ENCODE measurements around the gene SCGB3A1.

The SCGB3A1 gene

DNA sequence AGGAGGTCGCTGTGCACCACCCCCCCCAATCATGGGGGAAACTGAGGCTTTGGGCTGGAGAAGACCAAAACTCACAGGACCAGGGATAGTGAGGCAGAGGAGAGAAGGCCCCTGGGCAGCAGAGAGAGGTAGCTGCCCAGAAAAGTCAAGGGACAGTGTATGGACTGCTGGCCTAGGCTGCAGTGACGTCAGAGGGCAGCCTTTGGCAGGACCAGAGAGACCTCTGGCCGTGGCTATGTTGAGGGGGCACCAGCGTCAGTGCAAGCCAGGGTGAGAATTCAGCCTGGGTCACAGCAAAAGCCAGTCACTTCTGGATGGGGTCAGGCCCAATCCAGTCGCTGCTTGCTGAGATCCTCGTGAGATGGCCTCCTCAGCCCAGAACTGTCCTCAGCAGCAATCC lies 31.6 kb upstream of the SCGB3A1 start:
- TF ChIP-seq, protein P1, sequence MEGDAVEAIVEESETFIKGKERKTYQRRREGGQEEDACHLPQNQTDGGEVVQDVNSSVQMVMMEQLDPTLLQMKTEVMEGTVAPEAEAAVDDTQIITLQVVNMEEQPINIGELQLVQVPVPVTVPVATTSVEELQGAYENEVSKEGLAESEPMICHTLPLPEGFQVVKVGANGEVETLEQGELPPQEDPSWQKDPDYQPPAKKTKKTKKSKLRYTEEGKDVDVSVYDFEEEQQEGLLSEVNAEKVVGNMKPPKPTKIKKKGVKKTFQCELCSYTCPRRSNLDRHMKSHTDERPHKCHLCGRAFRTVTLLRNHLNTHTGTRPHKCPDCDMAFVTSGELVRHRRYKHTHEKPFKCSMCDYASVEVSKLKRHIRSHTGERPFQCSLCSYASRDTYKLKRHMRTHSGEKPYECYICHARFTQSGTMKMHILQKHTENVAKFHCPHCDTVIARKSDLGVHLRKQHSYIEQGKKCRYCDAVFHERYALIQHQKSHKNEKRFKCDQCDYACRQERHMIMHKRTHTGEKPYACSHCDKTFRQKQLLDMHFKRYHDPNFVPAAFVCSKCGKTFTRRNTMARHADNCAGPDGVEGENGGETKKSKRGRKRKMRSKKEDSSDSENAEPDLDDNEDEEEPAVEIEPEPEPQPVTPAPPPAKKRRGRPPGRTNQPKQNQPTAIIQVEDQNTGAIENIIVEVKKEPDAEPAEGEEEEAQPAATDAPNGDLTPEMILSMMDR (conservative IDR thresholded peaks at IDR 0.05; ENCODE audit: low read length), result no peak
- TF ChIP-seq EZH2phosphoT487 (IDR thresholded peaks at IDR 0.05; ENCODE audit: borderline replicate concordance), result no peak
- H3K27me3 ChIP-seq (ENCODE audit: insufficient read depth, low read length, poor library complexity, severe bottlenecking), result no peaks in the 10 kb centered on the region
- H3K4me3 ChIP-seq (ENCODE audit: low read length, poor library complexity, severe bottlenecking), result no peak overlapping the region
- no peaks in the 10 kb centered on the region for H3F3A ChIP-seq (ENCODE audit: low read depth)
- no peaks in the 10 kb centered on the region for H4K20me1 ChIP-seq (ENCODE audit: insufficient read depth, low read length, poor library complexity, severe bottlenecking)
- H3K9me3 ChIP-seq (ENCODE audit: insufficient read depth, low read depth, low read length), result no peaks in the 10 kb centered on the region
- no peak overlapping the region for H2AFZ ChIP-seq (ENCODE audit: low read length)
- H3K9me2 ChIP-seq (replicated peaks; ENCODE audit: low read depth, low read length), result no peaks in the 10 kb centered on the region
- no peak overlapping the region for H3K4me2 ChIP-seq (ENCODE audit: low read depth, low read length, poor library complexity, severe bottlenecking)
- H3K36me3 ChIP-seq (ENCODE audit: insufficient read depth, low read length), result no peaks in the 10 kb centered on the region
- no peaks in the 10 kb centered on the region for H3K79me2 ChIP-seq (ENCODE audit: insufficient read depth, low read length)
- H3K9ac ChIP-seq (ENCODE audit: low read depth, low read length, poor library complexity, severe bottlenecking), result no peak overlapping the region
- H3K4me1 ChIP-seq (ENCODE audit: insufficient read depth, low read length, poor library complexity, severe bottlenecking), result peaks cover 5% of the 10 kb centered on the region

DNA sequence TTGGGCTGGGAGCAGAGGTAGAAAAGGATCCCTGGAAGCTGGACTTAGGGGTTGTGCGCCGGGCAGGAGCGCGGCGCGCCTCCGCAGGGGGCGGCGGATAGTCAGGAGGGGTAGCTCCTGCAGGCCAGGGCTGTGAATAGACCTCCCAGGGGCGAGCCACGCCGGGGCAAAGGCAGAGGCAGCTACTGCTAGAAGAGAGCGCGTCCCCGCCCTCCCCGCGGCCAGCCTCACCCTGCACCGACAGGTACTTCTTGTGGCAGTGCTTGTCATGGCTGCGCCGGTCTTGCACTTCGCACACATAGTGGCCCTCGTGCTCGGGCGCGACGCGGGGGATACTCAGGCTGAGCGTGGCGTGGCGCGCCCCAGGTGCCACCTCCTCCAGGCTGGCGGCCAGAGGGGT lies 30.0 kb upstream of the SCGB3A1 start:
- H3K79me2 ChIP-seq (ENCODE audit: insufficient read depth, low read length), result no peaks in the 10 kb centered on the region
- H3K36me3 ChIP-seq (ENCODE audit: insufficient read depth, low read length), result no peaks in the 10 kb centered on the region
- H3K4me3 ChIP-seq (ENCODE audit: low read length, poor library complexity, severe bottlenecking), result no peak overlapping the region
- peaks cover 5% of the 10 kb centered on the region for H3K4me1 ChIP-seq (ENCODE audit: insufficient read depth, low read length, poor library complexity, severe bottlenecking)
- no peak overlapping the region for H3K4me2 ChIP-seq (ENCODE audit: low read depth, low read length, poor library complexity, severe bottlenecking)
- no peak for TF ChIP-seq EZH2phosphoT487 (IDR thresholded peaks at IDR 0.05; ENCODE audit: borderline replicate concordance)
- TF ChIP-seq, protein P1 (conservative IDR thresholded peaks at IDR 0.05; ENCODE audit: low read length), result no peak
- no peak overlapping the region for H2AFZ ChIP-seq (ENCODE audit: low read length)
- no peaks in the 10 kb centered on the region for H3F3A ChIP-seq (ENCODE audit: low read depth)
- no peaks in the 10 kb centered on the region for H3K27me3 ChIP-seq (ENCODE audit: insufficient read depth, low read length, poor library complexity, severe bottlenecking)
- H3K9ac ChIP-seq (ENCODE audit: low read depth, low read length, poor library complexity, severe bottlenecking), result no peak overlapping the region
- H3K9me2 ChIP-seq (replicated peaks; ENCODE audit: low read depth, low read length), result no peaks in the 10 kb centered on the region
- H3K9me3 ChIP-seq (ENCODE audit: insufficient read depth, low read depth, low read length), result no peaks in the 10 kb centered on the region
- no peaks in the 10 kb centered on the region for H4K20me1 ChIP-seq (ENCODE audit: insufficient read depth, low read length, poor library complexity, severe bottlenecking)

DNA sequence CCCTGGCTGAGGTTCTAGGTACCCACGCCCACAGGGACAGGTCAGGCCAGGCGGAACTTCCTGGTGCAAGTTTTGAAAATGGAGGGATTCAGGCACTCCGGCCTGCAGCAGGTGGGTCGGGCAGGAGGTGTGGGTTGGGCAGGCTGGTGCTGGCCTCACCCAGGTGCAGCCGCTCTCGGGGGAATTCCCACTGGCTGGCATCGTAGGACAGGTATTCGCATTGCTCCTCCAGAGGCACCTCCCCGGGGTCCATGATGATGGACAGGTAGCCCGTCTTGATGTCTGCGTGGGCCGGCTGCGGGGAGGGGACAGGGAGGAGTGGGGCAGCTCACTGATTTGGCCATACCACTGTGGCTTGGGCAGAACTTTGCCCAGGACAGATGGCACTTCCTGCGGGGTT lies 28.7 kb upstream of the SCGB3A1 start:
- H2AFZ ChIP-seq (ENCODE audit: low read length), result no peak overlapping the region
- H3K4me2 ChIP-seq (ENCODE audit: low read depth, low read length, poor library complexity, severe bottlenecking), result no peak overlapping the region
- no peaks in the 10 kb centered on the region for H3F3A ChIP-seq (ENCODE audit: low read depth)
- peaks cover 5% of the 10 kb centered on the region for H3K4me1 ChIP-seq (ENCODE audit: insufficient read depth, low read length, poor library complexity, severe bottlenecking)
- H3K27me3 ChIP-seq (ENCODE audit: insufficient read depth, low read length, poor library complexity, severe bottlenecking), result no peaks in the 10 kb centered on the region
- no peak for TF ChIP-seq EZH2phosphoT487 (IDR thresholded peaks at IDR 0.05; ENCODE audit: borderline replicate concordance)
- TF ChIP-seq, protein P1 (conservative IDR thresholded peaks at IDR 0.05; ENCODE audit: low read length), result no peak
- no peaks in the 10 kb centered on the region for H3K36me3 ChIP-seq (ENCODE audit: insufficient read depth, low read length)
- H3K79me2 ChIP-seq (ENCODE audit: insufficient read depth, low read length), result no peaks in the 10 kb centered on the region
- H3K4me3 ChIP-seq (ENCODE audit: low read length, poor library complexity, severe bottlenecking), result no peak overlapping the region
- no peaks in the 10 kb centered on the region for H3K9me2 ChIP-seq (replicated peaks; ENCODE audit: low read depth, low read length)
- no peaks in the 10 kb centered on the region for H3K9me3 ChIP-seq (ENCODE audit: insufficient read depth, low read depth, low read length)
- no peak overlapping the region for H3K9ac ChIP-seq (ENCODE audit: low read depth, low read length, poor library complexity, severe bottlenecking)
- H4K20me1 ChIP-seq (ENCODE audit: insufficient read depth, low read length, poor library complexity, severe bottlenecking), result no peaks in the 10 kb centered on the region

Data from Loucy (cell line).